Breast epithelium (tissue), 4 donors: Measurements from ENCODE around the gene AKIP1. TPM values are rescaled to one million over a fixed set of nuclear protein-coding genes. Genes with fewer than 3 reads are reported as not detected.
"Not testable (repeated sequence)": the region's sequence is repeated elsewhere in the genome, so short reads cannot be mapped to it uniquely, and the experiment has no call there.

Experiments used
- DNase-seq, 2 donors: peaks; one replicate each; pipeline ENCODE4 v3.0.0-alpha.2; 2019; ENCODE audit warnings: low spot score in 2 of 2
- H3K27ac ChIP-seq, 2 donors: fragments of 200-600 bp; sonication (generic) in 1 of 2; one replicate each; pipeline ENCODE4 v1.5.1; 2016 to 2019; ENCODE audit warnings: mild to moderate bottlenecking in 1 of 2
- H3K27me3 ChIP-seq, 2 donors: fragments of 200-600 bp; sonication (generic) in 1 of 2; one replicate each; pipeline versions ENCODE4 v1.5.1 to v1.6.0; 2017 to 2019; ENCODE audit warnings: control low read depth in 1 of 2, mild to moderate bottlenecking in 1 of 2
- H3K36me3 ChIP-seq: fragments of 200-600 bp; one replicate; pipeline ENCODE4 v1.5.1; 2019
- H3K4me1 ChIP-seq, 2 donors: fragments of 200-600 bp; sonication (generic); one replicate each; pipeline ENCODE4 v1.5.1; 2016 to 2019; ENCODE audit warnings: control low read depth in 1 of 2
- H3K4me3 ChIP-seq, 3 donors: fragments of 200-600 bp; sonication (generic); 1 replicate in 2 of 3; 2 replicates in 1 of 3; pipeline ENCODE4 v1.5.1; 2016 to 2019; ENCODE audit warnings: mild to moderate bottlenecking in 3 of 3, moderate library complexity in 2 of 3
- H3K9me3 ChIP-seq, 2 donors: fragments of 200-600 bp; sonication (generic) in 1 of 2; one replicate each; pipeline ENCODE4 v1.5.1; 2016 to 2019; ENCODE audit warnings: control low read depth in 1 of 2
- POLR2A ChIP-seq: fragments of 450-650 bp; IDR thresholded peaks from one replicate; pipeline ENCODE4 v1.6.1; 2016; ENCODE audit warnings: antibody characterized with exemption, mild to moderate bottlenecking, moderate library complexity
- POLR2AphosphoS5 ChIP-seq, 3 donors: sonication (generic); formaldehyde crosslinking; IDR thresholded peaks; one replicate each; pipeline ENCODE4 v1.6.1; 2017; ENCODE audit warnings: antibody characterized with exemption in 3 of 3
- intact Hi-C: fragments of 100-400 bp; cut with DNase I; formaldehyde crosslinking; loops from one replicate; pipeline ENCODE4 v1.15.1; 2023; ENCODE audit warnings: low total_unique reads
- total RNA-seq, 3 donors: library from RNA; depleted of rRNA; stranded (reverse); fragments of >200 nt; gene quantifications; one replicate each; pipeline ENCODE4 v1.1.0, GENCODE V29; 2016
- TF ChIP-seq, protein P1 (sequence below), 3 donors: fragments of 450-650 bp; IDR thresholded peaks; one replicate each; pipeline ENCODE4 v1.5.1; 2016 to 2017; ENCODE audit warnings: antibody characterized with exemption in 3 of 3, mild to moderate bottlenecking in 3 of 3, moderate library complexity in 3 of 3

The AKIP1 gene
- total RNA-seq, 3 donors from 2014 or later = 19.2 to 29.0 (median 27.5) TPM

DNA sequence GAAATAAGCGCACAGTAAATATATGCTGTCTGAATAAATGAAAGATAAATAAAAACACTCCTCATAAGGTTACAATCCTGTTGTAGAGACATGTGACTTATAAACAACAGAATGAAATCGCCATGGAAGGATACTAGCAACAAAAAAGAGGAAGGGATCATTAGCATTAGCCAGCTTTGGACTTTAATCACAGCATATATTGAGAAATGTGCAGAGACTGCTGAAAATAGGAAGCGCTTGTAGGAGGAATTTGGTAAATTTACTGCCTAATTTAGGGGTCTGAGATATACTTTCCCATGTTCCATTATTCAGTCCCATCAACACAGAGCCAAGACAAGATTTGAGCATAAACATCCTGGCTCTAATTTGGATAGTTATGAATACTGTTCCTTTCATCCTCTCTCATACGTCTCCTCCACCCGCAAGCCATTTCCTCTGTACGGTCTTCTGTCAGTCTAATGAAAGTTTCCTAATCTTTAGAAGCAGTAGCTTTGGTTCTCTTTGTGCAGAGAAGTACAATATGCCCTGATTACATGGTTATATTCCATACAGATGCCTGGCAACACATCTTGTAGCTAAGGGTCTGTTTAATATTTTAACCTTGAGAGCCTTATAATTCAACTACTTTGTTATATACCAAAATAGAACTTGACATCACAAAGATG, 37.1 kb upstream of the AKIP1 start:
- intact Hi-C loops = no loop called here
- Histone ChIP-seq H3K27ac (no peak overlapping the region), H3K4me3 (no peak overlapping the region)

DNA sequence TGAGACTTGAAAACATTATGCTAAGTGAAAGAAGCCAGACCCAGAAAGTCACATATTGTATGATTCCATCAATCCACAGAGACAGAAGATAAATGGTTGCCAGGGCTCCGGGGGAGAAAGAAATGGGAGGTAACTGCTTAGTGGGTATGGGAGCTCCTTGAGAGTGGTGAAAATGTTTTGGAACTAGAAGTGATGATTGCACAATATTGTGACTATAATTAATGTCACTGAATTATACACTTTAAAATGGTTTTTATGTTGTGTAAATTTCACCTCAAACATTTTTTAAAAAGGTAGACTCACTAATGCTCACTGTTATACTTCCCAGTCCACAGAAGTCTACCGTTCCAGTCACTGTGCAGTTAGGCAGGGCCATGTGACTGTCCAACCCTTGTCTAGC, 32.2 kb upstream of the AKIP1 start:
- TF ChIP-seq, protein P1, sequence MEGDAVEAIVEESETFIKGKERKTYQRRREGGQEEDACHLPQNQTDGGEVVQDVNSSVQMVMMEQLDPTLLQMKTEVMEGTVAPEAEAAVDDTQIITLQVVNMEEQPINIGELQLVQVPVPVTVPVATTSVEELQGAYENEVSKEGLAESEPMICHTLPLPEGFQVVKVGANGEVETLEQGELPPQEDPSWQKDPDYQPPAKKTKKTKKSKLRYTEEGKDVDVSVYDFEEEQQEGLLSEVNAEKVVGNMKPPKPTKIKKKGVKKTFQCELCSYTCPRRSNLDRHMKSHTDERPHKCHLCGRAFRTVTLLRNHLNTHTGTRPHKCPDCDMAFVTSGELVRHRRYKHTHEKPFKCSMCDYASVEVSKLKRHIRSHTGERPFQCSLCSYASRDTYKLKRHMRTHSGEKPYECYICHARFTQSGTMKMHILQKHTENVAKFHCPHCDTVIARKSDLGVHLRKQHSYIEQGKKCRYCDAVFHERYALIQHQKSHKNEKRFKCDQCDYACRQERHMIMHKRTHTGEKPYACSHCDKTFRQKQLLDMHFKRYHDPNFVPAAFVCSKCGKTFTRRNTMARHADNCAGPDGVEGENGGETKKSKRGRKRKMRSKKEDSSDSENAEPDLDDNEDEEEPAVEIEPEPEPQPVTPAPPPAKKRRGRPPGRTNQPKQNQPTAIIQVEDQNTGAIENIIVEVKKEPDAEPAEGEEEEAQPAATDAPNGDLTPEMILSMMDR (IDR thresholded peaks at IDR 0.05) = no peak
- no peak for TF ChIP-seq POLR2AphosphoS5 (IDR thresholded peaks at IDR 0.05)
- no peak for TF ChIP-seq POLR2A
- intact Hi-C loops = no loop called here
- DNase-seq = no peak

More for the DNA sequence above, 37.1 kb upstream of the AKIP1 start:
- no peak for DNase-seq
- H3K4me1 ChIP-seq = peaks cover 0 to 4% of the 10 kb centered on the region in 2 donors
- H3K36me3 ChIP-seq = no peaks in the 10 kb centered on the region
- H3K9me3 ChIP-seq = no peaks in the 10 kb centered on the region
- TF ChIP-seq POLR2A = no peak
- TF ChIP-seq, protein P1 (IDR thresholded peaks at IDR 0.05) = no peak
- no peak for TF ChIP-seq POLR2AphosphoS5 (IDR thresholded peaks at IDR 0.05)
- H3K27me3 ChIP-seq = no peaks in the 10 kb centered on the region

DNA sequence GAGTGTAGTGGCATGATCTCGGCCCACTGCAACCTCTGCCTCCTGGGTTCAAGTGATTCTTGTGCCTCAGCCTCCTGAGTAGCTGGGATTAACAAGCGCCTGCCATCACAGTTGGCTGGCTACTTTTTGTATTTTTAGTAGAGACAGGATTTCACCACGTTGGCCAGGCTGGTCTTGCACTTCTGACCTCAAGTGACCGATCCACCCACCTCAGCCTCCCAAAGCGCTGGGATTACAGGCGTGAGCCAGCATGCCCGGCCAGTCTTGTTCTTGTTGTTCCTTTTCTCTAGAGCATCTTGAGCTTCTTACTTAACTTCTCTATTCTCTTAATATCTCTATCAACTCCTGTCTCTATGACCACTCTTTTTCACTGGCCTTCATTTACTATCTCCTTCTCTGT, 29.4 kb upstream of the AKIP1 start:
- H3K27ac ChIP-seq, H3K4me1 ChIP-seq, H3K27me3 ChIP-seq, intact Hi-C loops, H3K4me3 ChIP-seq, H3K9me3 ChIP-seq, H3K36me3 ChIP-seq: not testable (repeated sequence)
- DNase-seq = peak in 1 of 2 donors; percentile 32

More for the DNA sequence above, 32.2 kb upstream of the AKIP1 start:
- Histone ChIP-seq H3K27me3 (no peaks in the 10 kb centered on the region), H3K9me3 (no peaks in the 10 kb centered on the region), H3K27ac (no peak overlapping the region), H3K4me3 (no peak overlapping the region), H3K36me3 (no peaks in the 10 kb centered on the region), H3K4me1 (no peaks in the 10 kb centered on the region)

DNA sequence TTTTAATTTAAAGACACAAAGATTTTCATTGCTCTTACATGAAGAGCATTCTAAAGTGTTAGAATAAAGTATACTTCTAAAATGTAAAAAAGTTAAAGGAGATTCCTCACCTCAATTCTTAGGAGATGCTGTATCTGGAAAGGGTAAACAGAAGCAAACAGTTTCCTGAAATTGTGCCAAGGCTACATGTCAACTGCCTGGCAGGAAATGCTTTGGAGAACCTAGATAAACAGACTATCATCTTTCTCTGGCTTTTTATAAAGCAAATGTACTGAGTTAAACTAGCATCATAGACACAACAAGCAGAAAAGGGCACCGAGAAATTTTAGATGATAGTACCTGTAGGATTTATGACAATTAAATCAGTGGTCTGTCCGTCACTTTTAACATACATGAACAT, 24.7 kb upstream of the AKIP1 start:
- H3K27me3 ChIP-seq = no peaks in the 10 kb centered on the region
- H3K9me3 ChIP-seq = peaks cover 0 to 4% of the 10 kb centered on the region in 2 donors
- TF ChIP-seq POLR2A = no peak
- H3K4me3 ChIP-seq = no peak overlapping the region
- DNase-seq = no peak
- no peaks in the 10 kb centered on the region for H3K4me1 ChIP-seq
- H3K27ac ChIP-seq = no peak overlapping the region
- intact Hi-C loops = no loop called here
- H3K36me3 ChIP-seq = no peaks in the 10 kb centered on the region

DNA sequence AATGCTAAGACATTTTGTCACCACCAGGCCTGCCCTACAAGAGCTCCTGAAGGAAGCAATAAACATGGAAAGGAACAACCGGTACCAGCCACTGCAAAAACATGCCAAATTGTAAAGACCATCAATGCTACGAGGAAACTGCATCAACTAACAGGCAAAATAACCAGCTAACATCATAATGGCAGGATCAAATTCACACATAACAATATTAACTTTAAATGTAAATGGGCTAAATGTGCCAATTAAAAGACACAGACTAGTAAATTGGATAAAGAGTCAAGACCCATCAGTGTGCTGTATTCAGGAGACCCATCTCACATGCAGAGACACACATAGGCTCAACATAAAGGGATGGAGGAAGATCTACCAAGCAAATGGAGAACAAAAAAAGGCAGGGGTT, 19.8 kb upstream of the AKIP1 start:
- H3K4me1 ChIP-seq, H3K27ac ChIP-seq, DNase-seq, H3K4me3 ChIP-seq, H3K27me3 ChIP-seq, H3K9me3 ChIP-seq, H3K36me3 ChIP-seq, intact Hi-C loops: not testable (repeated sequence)

DNA sequence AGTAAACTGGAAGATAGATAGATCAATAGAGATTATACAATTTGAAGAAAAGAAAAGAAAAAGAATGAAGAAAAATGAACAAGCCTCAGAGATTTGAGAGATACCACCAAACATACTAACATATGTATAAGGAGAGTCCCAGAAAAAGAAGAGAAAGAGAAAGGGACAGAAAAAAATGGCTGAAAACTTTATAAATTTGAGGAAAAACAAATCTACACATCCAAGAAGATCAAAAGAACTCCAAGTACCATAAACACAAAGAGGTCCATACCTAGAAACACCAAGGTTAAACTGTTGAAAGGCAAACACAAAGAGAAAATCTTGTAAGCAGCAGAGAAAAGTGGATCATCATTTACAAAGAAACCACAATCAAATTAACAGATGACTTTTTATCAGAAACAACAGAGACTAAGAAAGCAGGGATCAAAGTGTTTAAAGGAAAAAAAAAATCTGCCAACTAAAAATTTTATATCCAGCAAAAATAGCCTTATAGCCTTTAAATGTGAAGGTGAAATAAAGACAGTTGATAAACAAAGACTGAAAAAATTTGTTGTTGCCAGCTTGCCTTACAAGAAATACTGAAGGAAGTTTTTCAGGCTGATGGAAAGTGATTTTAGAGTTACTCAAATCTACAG, 11.8 kb upstream of the AKIP1 start:
- TF ChIP-seq, protein P1 (IDR thresholded peaks at IDR 0.05) = no peak
- TF ChIP-seq POLR2A (no peak), POLR2AphosphoS5 (IDR thresholded peaks at IDR 0.05) (no peak)
- H3K27ac ChIP-seq = no peak overlapping the region
- intact Hi-C loops = no loop called here
- H3K4me1 ChIP-seq = no peaks in the 10 kb centered on the region
- no peak for DNase-seq
- H3K9me3 ChIP-seq = peaks cover 3 to 9% of the 10 kb centered on the region in 2 donors
- no peaks in the 10 kb centered on the region for H3K27me3 ChIP-seq
- no peak overlapping the region for H3K4me3 ChIP-seq
- no peaks in the 10 kb centered on the region for H3K36me3 ChIP-seq
